K562 (cell line): ENCODE data around the gene GALNT16. TPM values are rescaled to one million over a fixed set of nuclear protein-coding genes. Genes with fewer than 3 reads are reported as not detected.

Experiments
- ATAC-seq: fragments of 200-7000 bp; cut with Tn5 transposase; 3 replicates; pipeline ENCODE4 v1.9.1; 2020; ENCODE audit warnings: moderate library complexity
- BruUV-seq: library from RNA; stranded (reverse); fragments of 400-500 nt; replicated peaks from 2 replicates; lab custom pipeline; 2021; lab: Mats Ljungman, UMichigan
- CTCF ChIA-PET: fragments of 300-600 bp; formaldehyde crosslinking; extraction: SDS; loops from one replicate; lab custom pipeline; 2021; ENCODE audit warnings: low intra/inter-chr PET ratio; lab: Yijun Ruan, JAX
- POLR2A ChIA-PET: fragments of 300-600, 350-650 bp; sonication (Branson Sonifier 250); formaldehyde crosslinking; extraction: SDS; loops from one replicate; lab custom pipeline; 2021; ENCODE audit warnings: antibody characterized with exemption, inconsistent platforms; lab: Yijun Ruan, JAX
- DNase-seq, 4 experiments: peaks; one replicate each; pipeline versions ENCODE4 v3.0.0 to v3.0.0-alpha.2; 2011 to 2018; ENCODE audit warnings: low spot score in 3 of 4, mixed read lengths in 3 of 4; ENCODE audit errors: extremely low read depth in 1 of 4
- FAIRE-seq: peaks from 2 replicates; lab custom pipeline; 2011; peaks lifted over from hg19 to GRCh38; lab: Jason Lieb, UNC
- H2AFZ ChIP-seq: 2 replicates; pipeline ENCODE4 v1.6.0; 2011; ENCODE audit warnings: low read depth, low read length, control low read depth, inconsistent platforms
- H3K27ac ChIP-seq: fragments of 200-600 bp; 3 replicates; pipeline ENCODE4 v1.8.0; 2011; ENCODE audit warnings: low read depth, mild to moderate bottlenecking, control low read depth, inconsistent platforms, low read length, moderate library complexity, mixed read lengths; ENCODE audit errors: extremely low read depth
- H3K27me3 ChIP-seq, 2 experiments: fragments of 300-600 bp in 1 of 2; 2 replicates in 1 of 2; 3 replicates in 1 of 2; pipeline versions ENCODE4 v1.6.0 to v1.8.0; 2011; ENCODE audit warnings: inconsistent platforms in 2 of 2, low read length in 2 of 2, mild to moderate bottlenecking in 1 of 2, mixed read lengths in 1 of 2, moderate library complexity in 1 of 2; ENCODE audit not compliant: control insufficient read depth in 2 of 2, insufficient read depth in 2 of 2
- H3K36me3 ChIP-seq: fragments of 300-600 bp; 3 replicates; pipeline ENCODE4 v1.8.0; 2011; ENCODE audit warnings: mild to moderate bottlenecking, low read length, inconsistent platforms; ENCODE audit not compliant: control insufficient read depth, insufficient read depth
- H3K4me1 ChIP-seq, 2 experiments: fragments of 200-600 bp in 1 of 2; replicated peaks in 1 of 2; 2 replicates in 1 of 2; 3 replicates in 1 of 2; pipeline versions ENCODE4 v1.5.1 to v1.8.0; 2011; ENCODE audit warnings: inconsistent platforms in 2 of 2, low read length in 2 of 2, mild to moderate bottlenecking in 1 of 2, mixed read lengths in 1 of 2, moderate library complexity in 1 of 2; ENCODE audit not compliant: control insufficient read depth in 2 of 2, insufficient read depth in 2 of 2
- H3K4me2 ChIP-seq: 2 replicates; pipeline ENCODE4 v1.6.1; 2011; ENCODE audit warnings: low read length, control low read depth, inconsistent platforms, mixed read lengths; ENCODE audit not compliant: insufficient read depth
- H3K4me3 ChIP-seq: fragments of 200-600 bp; sonication (generic), shearing (Covaris generic); 2 replicates; pipeline ENCODE4 v1.5.1; 2016; ENCODE audit warnings: control low read depth, inconsistent platforms
- H3K79me2 ChIP-seq: fragments of 200-600 bp; 3 replicates; pipeline ENCODE4 v1.8.0; 2011; ENCODE audit warnings: low read length, inconsistent platforms; ENCODE audit not compliant: control insufficient read depth, insufficient read depth
- H3K9ac ChIP-seq, 2 experiments: 2 replicates each; pipeline versions ENCODE4 v1.6.0 to v1.6.1; 2011; ENCODE audit warnings: low read depth in 2 of 2, low read length in 2 of 2, control low read depth in 1 of 2, inconsistent platforms in 1 of 2, mild to moderate bottlenecking in 1 of 2, mixed read lengths in 1 of 2; ENCODE audit not compliant: insufficient read depth in 1 of 2
- H3K9me1 ChIP-seq: one replicate; pipeline ENCODE4 v1.6.0; 2011; ENCODE audit warnings: inconsistent platforms, mild to moderate bottlenecking, low read length, moderate library complexity; ENCODE audit not compliant: control insufficient read depth, insufficient read depth
- H3K9me3 ChIP-seq: replicated peaks from 2 replicates; pipeline ENCODE4 v1.5.1; 2011; ENCODE audit warnings: low read depth, low read length, inconsistent platforms; ENCODE audit not compliant: control insufficient read depth, insufficient read depth
- H4K20me1 ChIP-seq: replicated peaks from 2 replicates; pipeline ENCODE4 v1.6.1; 2011; ENCODE audit warnings: low read length, inconsistent platforms, mixed read lengths; ENCODE audit not compliant: control insufficient read depth, insufficient read depth
- BACH1 ChIP-seq: fragments of 200-800 bp; sonication (Bioruptor generic); IDR thresholded peaks from 2 replicates; pipeline ENCODE4 v1.6.1; 2016; ENCODE audit warnings: missing genetic modification characterization, missing compliant biosample characterization
- DMBX1 ChIP-seq: fragments of 250-450 bp; sonication (Bioruptor Pico); IDR thresholded peaks from 2 replicates; pipeline ENCODE4 v1.8.0; 2022; ENCODE audit warnings: inconsistent platforms, mild to moderate bottlenecking, moderate library complexity, borderline replicate concordance
- ELF2 ChIP-seq: fragments of 250-450 bp; sonication (Bioruptor Pico); IDR thresholded peaks from 2 replicates; pipeline ENCODE4 v1.5.0; 2021; ENCODE audit warnings: mild to moderate bottlenecking
- ERF ChIP-seq: fragments of 450-650 bp; formaldehyde crosslinking; IDR thresholded peaks from 2 replicates; pipeline ENCODE4 v1.4.0; 2020; ENCODE audit warnings: mild to moderate bottlenecking, mixed read lengths
- IFI16 ChIP-seq: fragments of 250-450 bp; sonication (Bioruptor Pico); IDR thresholded peaks from 2 replicates; pipeline ENCODE4 v2.1.2; 2022; ENCODE audit warnings: mild to moderate bottlenecking, inconsistent platforms
- MCM7 ChIP-seq, 2 experiments: fragments of 450-650 bp; IDR thresholded peaks; 2 replicates each; pipeline ENCODE4 v1.6.1; 2016 to 2018
- MEF2D ChIP-seq: conservative IDR thresholded peaks from 2 replicates; pipeline ENCODE4 v1.6.1; 2016; ENCODE audit warnings: low read depth, missing genetic modification characterization, missing compliant biosample characterization
- MITF ChIP-seq: IDR thresholded peaks from 2 replicates; pipeline ENCODE4 v1.6.1; 2014; ENCODE audit warnings: antibody characterized with exemption
- MTF1 ChIP-seq: fragments of 250-450 bp; sonication (Bioruptor Pico); IDR thresholded peaks from 2 replicates; pipeline ENCODE4 v1.9.0; 2021; ENCODE audit warnings: moderate library complexity, mild to moderate bottlenecking, inconsistent platforms, borderline replicate concordance
- NFYB ChIP-seq: IDR thresholded peaks from 2 replicates; pipeline ENCODE4 v1.6.1; 2011; ENCODE audit warnings: mild to moderate bottlenecking, moderate library complexity; ENCODE audit not compliant: insufficient read length; ENCODE audit errors: extremely low read depth
- POLR2H ChIP-seq: IDR thresholded peaks from 2 replicates; pipeline ENCODE4 v1.6.1; 2016; ENCODE audit warnings: missing genetic modification characterization, low read depth, mild to moderate bottlenecking, control low read depth, missing compliant biosample characterization, moderate library complexity
- RBM14 ChIP-seq: fragments of 200-400 bp; formaldehyde crosslinking; IDR thresholded peaks from 2 replicates; pipeline ENCODE4 v1.6.1; 2018; ENCODE audit warnings: low read depth, mild to moderate bottlenecking, low read length, moderate library complexity, borderline replicate concordance; ENCODE audit not compliant: insufficient read depth
- SMAD1 ChIP-seq: fragments of 150-350 bp; IDR thresholded peaks from 2 replicates; pipeline ENCODE4 v1.6.1; 2014; ENCODE audit warnings: low read length, low read depth; ENCODE audit not compliant: partially characterized antibody
- SMAD3 ChIP-seq: fragments of 450-650 bp; formaldehyde crosslinking; conservative IDR thresholded peaks from 2 replicates; pipeline ENCODE4 v1.4.0; 2020; ENCODE audit warnings: mild to moderate bottlenecking
- TCF7 ChIP-seq: sonication (generic); IDR thresholded peaks from 2 replicates; pipeline ENCODE4 v1.6.1; 2016; ENCODE audit warnings: antibody characterized with exemption, borderline replicate concordance
- ZBTB26 ChIP-seq: fragments of 450-650 bp; formaldehyde crosslinking; IDR thresholded peaks from 2 replicates; pipeline ENCODE4 v1.4.0; 2022; ENCODE audit warnings: missing genetic modification characterization
- ZC3H4 ChIP-seq: sonication (generic); formaldehyde crosslinking; IDR thresholded peaks from 2 replicates; pipeline ENCODE4 v1.9.0; 2021; ENCODE audit warnings: missing genetic modification reagents, borderline replicate concordance
- ZNF124 ChIP-seq: sonication (generic); formaldehyde crosslinking; IDR thresholded peaks from 2 replicates; pipeline ENCODE4 v1.8.1; 2022; ENCODE audit warnings: missing genetic modification reagents
- ZNF551 ChIP-seq: fragments of 250-450 bp; sonication (Bioruptor Pico); IDR thresholded peaks from 2 replicates; pipeline ENCODE4 v1.5.0; 2021; ENCODE audit warnings: mild to moderate bottlenecking, moderate library complexity
- ZNF778 ChIP-seq: fragments of 450-650 bp; formaldehyde crosslinking; IDR thresholded peaks from 2 replicates; pipeline ENCODE4 v1.4.0; 2020; ENCODE audit warnings: mild to moderate bottlenecking, moderate library complexity
- WGBS: fragments of 100-300 bp; shearing (Covaris generic); methylation state at CpG from one replicate; pipeline ENCODE4 v1.1.6; 2016; ENCODE audit warnings: low coverage, mixed read lengths; ENCODE audit not compliant: insufficient coverage; ENCODE audit errors: missing lambda C conversion rate; 5-methylcytosine and 5-hydroxymethylcytosine counted together
- in situ Hi-C: fragments of 300-500 bp; cut with MboI; formaldehyde crosslinking; loops from 4 replicates; pipeline ENCODE4 v1.15.0; 2018; ENCODE audit warnings: inconsistent platforms, mixed read lengths
- intact Hi-C: fragments of 100-400 bp; cut with micrococcal nuclease; formaldehyde crosslinking; loops from 2 replicates; pipeline ENCODE4 v1.14.2; 2022
- polyA plus RNA-seq, 8 experiments: library from polyadenylated mRNA; depleted of rRNA in 4 of 8; stranded (reverse) in 5 of 8; unstranded in 3 of 8; fragments of >200 nt; fragmentation: Nextera tagmentation in 2 of 8; fragmentation: Illumina TruSeq in 1 of 8; extraction: Ambion mirVana in 2 of 8; extraction: Trizol in 1 of 8; gene quantifications; 2 replicates each; pipeline versions ENCODE4 v1.2.1 to v1.2.3, GENCODE V29; 2011 to 2014; ENCODE audit warnings: inconsistent platforms in 1 of 8, missing spikeins in 1 of 8
- total RNA-seq, 7 experiments: library from RNA; depleted of rRNA in 6 of 7; stranded (reverse); fragments of >200 nt in 6 of 7; fragmentation: Illumina TruSeq in 2 of 7; extraction: Trizol in 2 of 7; gene quantifications; 2 replicates each; pipeline versions ENCODE4 v1.2.1 to v1.2.3, GENCODE V29; 2011 to 2021; ENCODE audit warnings: low replicate concordance in 1 of 7

GALNT16 gene
- total and polyA plus RNA-seq, 9 of the 15 experiments (the other 6 are each of a cell fraction or from before 2014, with no cell fraction given): not detected

GRCh38 chr14:69242311-69243224 is 17.4 kb upstream of the GALNT16 start (continued):
- TF ChIP-seq MTF1 (CRISPR knock-in tag) (no peak), TCF7 (no peak), MCM7 (IDR thresholded peaks at IDR 0.05) (no peak)

DNA sequence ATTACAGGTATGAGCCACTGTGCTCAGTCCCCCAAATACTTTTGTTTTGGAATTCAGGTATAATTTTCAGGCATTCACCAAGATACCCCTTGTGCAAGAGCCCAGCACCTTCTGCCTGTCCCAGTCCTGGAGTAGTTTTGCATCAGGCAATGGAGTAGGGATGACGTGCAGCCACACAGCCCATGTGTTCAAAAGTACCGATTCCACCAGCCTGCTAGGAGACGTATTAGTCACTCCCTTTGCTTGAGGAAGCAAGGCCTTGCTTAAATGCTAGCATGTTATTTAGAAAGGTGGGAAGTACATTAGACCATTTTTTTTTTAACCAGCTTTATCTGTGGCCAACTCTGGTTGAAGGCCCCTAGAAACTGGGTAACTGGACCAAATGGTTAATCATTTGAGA is 15.0 kb upstream of the GALNT16 start:
- no peaks in the 10 kb centered on the region for H3K9me3 ChIP-seq
- intact Hi-C loops (loop anchor here (5.0 to 10.0 kb wide), 2 partner anchors 118 to 330 kb away; partner anchors contain the start of gene CCDC177), in situ Hi-C loops (no loop called here)
- no peak for ATAC-seq
- H4K20me1 ChIP-seq: no peaks in the 10 kb centered on the region; the same call in 1 of the 2 replicates
- H3K27me3 ChIP-seq: peaks cover 2 to 3% of the 10 kb centered on the region in 2 experiments; a peak in 3 of 5 replicates
- no peak overlapping the region for H2AFZ ChIP-seq
- H3K36me3 ChIP-seq: no peaks in the 10 kb centered on the region
- BruUV-seq: no TSS peak
- ChIA-PET POLR2A (no interaction called here), CTCF (no interaction called here)
- H3K79me2 ChIP-seq: no peaks in the 10 kb centered on the region
- 40% methylated on average over 3 of the region's 3 CpGs for WGBS
- peaks cover 0 to 3% of the 10 kb centered on the region in 2 experiments; a peak in 1 of 5 replicates for H3K4me1 ChIP-seq
- no peaks in the 10 kb centered on the region for H3K9me1 ChIP-seq
- no peak overlapping the region for H3K27ac ChIP-seq
- no peak overlapping the region for H3K4me2 ChIP-seq
- no peak for DNase-seq
- no peak overlapping the region for H3K4me3 ChIP-seq
- H3K9ac ChIP-seq: no peak overlapping the region
- no peak for FAIRE-seq
- TF ChIP-seq RBM14 (no peak), SMAD1 (no peak), BACH1 (no peak), ZC3H4 (CRISPR knock-in tag) (no peak), IFI16 (CRISPR knock-in tag) (no peak), MITF (no peak), DMBX1 (no peak), ZNF551 (CRISPR knock-in tag) (no peak), ZBTB26 (CRISPR knock-in tag) (no peak), NFYB (no peak), ELF2 (CRISPR knock-in tag) (no peak), SMAD3 (CRISPR knock-in tag) (no peak), ERF (CRISPR knock-in tag) (no peak), ZNF124 (CRISPR knock-in tag) (no peak), POLR2H (tag) (no peak), MEF2D (tag) (no peak), ZNF778 (CRISPR knock-in tag) (no peak)
